Skin of body (tissue), 2 donors: ENCODE results near the gene NQO2. TPM values are rescaled to one million over a fixed set of nuclear protein-coding genes. Genes with fewer than 3 reads are reported as not detected.
"Not testable (repeated sequence)": the region's sequence is repeated elsewhere in the genome, so short reads cannot be mapped to it uniquely, and the experiment has no call there.

Experiments used
- DNase-seq: peaks from one replicate; lab custom pipeline; 2025; lab: John Stamatoyannopoulos, UW
- total RNA-seq: library from RNA; depleted of rRNA; stranded (reverse); fragments of >200 nt; gene quantifications from one replicate; pipeline ENCODE4 v1.2.3, GENCODE V29; 2014

NQO2 gene
- total RNA-seq, 1 donor from 2014 or later, result 8.7 TPM

DNA sequence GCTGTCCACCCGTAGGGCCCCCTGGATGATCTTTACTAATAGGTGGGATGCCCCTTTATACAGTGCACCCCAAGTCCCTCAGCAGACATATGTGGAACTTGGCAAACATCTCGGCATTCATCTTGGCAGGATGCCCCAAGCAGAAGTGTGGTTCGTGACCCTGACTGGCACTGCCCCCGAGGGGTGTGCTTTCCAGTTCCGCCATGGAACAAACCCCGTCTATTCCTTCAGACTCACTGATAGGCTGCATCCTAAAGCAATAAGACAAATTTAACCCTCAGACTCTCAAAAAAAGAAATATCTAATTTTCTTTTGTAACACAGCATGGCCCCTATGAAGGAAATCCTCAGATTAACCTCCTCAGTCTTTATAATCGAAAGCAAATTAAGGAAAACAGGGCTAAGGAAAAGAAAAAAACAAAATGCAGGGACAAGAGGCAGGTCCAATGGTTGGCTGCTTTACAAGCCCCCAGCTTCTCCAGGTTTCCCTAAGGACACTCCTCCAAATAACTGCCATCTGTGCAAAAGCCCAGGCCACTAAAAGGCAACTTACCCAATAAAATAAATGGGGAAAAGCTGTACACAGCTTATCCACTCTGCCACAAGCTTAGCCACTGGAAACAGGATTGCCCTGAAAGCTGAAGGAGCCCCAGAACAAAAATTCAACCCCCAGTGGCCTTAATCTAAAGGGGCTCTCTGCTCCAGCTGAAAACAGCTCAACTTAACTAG lies 38.1 kb downstream of the NQO2 start:
- no peak for DNase-seq

DNA sequence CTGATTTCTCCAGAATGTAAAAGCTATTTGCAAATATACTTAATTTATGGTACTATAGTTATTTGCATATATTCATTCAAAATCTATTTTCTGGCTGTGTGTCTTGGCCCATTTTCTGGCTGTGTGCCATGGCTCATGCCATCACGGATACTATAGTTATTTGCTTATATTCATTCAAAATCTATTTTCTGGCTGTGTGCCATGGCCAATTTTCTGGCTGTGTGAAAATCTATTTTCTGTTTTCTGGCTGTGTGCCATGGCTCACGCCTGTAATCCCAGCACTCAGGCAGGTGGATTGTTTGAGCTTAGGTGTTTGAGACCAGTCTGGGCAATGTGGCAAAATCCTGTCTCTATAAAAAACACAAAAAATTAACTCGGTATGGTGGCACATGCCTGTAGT lies 39.7 kb downstream of the NQO2 start:
- DNase-seq, result no peak

GRCh38 chr6:3041147-3041546 lies 41.5 kb downstream of the NQO2 start:
- no peak for DNase-seq

DNA sequence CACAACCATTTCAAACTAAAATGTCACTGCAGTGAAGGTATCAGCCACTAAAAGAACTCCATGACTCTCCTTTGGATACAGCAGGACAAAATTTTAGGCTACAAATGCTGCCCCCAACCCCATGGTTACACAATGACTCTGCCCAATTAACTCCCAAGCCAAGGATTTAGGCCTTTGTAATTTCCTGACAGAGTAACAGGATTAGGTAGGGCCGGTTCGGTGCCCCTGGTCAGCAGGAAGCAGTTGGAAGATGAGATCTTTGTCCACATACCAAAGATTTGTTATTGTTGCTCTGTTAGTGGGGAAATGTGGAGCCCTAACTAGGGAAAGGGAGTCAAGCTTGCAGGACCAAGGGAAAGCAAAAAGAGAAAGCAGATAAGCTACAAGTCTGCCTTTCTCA lies 41.9 kb downstream of the NQO2 start:
- DNase-seq, result no peak

DNA sequence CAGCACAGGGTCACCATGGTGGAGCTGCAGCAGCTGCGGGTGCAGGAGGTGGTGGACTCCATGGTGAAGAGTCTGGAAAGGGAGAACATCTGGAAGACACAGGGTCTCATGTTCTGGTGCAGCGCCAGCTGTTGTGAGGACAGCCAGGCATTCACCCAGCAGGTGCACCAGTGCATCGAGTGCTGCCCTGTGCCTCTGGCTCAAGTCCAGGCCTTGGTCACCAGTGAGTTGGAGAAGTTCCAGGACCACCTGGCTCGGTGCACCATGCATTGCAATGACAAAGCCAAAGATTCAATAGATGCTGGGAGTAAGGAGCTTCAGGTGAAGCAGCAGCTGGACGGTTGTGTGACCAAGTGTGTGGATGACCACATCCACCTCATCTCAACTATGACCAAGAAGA lies 45.7 kb downstream of the NQO2 start:
- DNase-seq, result no peak

DNA sequence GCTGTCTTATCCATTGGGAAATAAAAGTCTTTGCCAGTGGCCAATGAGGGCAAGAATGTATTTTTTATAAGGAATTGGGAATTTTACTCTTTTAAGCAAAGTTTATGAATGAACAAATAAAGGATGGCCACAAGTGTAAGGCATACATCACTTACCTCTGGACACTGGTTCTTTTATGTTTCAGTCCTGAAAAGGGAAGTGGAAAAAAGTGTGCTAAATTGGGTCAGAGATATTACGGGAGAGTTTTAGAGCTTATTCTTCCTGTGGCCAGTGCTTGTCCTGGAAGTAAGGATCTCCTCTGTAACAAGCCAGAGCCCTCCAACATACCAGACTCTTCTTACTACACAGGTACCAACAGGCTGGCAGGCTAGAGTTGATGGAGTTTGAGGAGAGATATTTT lies 46.1 kb downstream of the NQO2 start:
- no peak for DNase-seq

DNA sequence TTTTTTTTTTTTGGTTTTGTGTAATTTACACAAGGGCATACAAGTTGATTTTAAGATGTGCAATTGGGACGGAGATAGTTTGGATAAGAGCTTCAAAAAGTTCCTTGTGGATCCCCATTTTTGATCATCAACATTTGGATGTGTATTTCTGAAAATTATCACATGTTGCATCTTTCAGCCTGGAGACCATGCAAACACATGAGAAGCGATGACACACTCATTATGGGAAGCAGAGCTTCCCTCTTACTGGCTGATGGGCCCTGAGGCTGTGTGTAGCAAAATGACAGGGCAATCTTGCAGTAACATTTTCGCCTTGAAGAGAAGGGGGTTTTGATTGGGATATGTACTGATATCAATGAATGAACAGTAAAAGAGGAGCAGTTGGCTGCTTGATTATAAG lies 46.6 kb downstream of the NQO2 start:
- DNase-seq, result no peak

DNA sequence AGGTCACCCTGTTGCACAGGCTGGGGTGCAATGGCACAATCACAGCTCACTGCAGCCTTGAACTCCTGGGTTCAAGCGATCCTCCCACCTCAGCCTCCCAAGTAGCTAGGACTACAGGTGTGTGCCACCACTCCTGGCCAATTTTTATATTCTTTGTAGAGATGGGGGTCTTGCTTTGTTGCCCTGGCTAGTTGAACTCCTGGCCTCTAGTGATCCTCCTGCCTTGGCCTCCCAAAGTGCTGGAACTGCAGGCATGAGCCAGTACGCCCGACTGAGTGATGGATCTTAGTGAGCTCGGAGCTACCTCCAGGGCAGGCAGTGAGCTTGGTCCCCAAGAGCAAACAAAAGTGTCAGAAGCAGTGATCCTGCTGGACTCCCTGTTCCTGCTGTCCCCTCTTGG lies 48.3 kb downstream of the NQO2 start:
- not testable (repeated sequence) for DNase-seq

DNA sequence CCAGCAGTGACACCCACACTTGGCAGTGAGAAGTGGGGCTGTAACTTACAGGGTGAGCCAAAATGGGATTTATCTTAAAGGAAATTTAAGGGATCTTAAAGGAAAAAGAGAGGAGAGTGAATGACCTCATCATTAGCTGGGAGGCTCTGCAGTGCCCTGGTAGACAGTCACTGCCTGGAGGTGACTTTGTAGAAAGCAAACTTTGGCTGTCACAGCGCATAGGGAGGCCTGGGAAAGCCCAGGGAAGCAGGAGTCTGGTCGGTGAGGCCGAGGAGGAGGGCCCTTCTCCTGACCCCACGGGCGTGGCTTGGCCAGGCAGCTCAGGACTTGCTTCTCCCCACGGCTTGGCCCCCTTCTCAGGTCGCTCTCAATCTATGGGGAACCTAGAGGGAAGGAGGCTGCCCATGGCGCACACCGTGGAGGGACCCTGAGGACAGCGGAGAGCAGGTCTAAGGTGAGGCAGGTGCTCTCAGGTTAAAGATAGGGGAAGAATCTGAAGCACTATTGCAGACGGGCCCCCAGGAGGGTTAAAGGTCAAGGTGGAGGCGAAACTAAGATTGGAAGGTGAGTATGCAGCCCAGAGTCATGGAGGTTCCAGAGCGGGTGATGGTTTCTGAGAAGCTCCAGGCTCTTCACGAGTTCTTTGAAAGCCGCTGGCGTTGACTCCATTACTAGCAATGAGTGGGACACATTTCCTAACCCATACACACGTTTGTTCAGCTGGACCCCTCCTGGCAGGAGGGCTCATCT lies 53.0 kb downstream of the NQO2 start:
- no peak for DNase-seq

- DNase-seq, result no peak
Measured at GRCh38 chr6:3053231-3053508, 53.5 kb downstream of the NQO2 start.

DNA sequence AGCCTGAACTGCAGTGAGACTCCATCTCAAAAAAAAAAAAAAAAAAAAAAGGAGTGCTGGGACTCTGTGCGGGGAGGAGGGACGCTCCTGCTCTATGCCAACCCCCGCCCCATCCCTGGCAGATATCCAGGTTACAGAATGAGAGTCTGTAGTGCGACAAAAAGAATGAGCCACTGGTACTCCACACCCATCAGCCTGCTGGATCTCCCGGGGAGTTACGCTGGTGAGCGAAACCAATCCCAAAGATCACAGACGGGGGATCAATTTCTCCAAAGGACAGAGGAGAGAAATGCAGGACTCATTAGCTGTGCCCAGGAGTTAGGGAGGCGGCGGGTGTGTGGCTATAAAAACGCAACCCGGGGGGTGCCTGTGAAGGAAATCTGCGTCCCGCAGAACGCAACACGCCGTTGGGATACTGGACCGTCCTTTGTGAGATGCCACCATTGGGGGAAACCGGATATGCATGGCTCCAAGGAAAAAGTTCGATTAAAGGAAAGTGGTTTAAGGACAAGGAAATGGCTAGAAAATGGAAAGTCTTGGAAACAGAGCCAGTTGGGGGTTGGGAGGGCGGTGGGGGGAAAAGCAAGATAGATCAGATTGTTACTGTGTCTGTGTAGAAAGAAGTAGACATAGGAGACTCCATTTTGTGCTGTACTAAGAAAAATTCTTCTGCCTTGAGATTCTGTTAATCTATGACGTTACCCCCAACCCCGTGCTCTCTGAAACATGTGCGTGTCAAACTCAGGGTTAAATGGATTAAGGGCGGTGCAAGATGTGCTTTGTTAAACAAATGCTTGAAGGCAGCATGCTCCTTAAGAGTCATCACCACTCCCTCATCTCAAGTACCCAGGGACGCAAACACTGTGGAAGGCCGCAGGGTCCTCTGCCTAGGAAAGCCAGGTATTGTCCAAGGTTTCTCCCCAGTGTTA lies 54.8 kb downstream of the NQO2 start:
- peak; percentile 65 for DNase-seq

GRCh38 chr6:3055158-3055499 lies 55.4 kb downstream of the NQO2 start:
- not testable (repeated sequence) for DNase-seq

DNA sequence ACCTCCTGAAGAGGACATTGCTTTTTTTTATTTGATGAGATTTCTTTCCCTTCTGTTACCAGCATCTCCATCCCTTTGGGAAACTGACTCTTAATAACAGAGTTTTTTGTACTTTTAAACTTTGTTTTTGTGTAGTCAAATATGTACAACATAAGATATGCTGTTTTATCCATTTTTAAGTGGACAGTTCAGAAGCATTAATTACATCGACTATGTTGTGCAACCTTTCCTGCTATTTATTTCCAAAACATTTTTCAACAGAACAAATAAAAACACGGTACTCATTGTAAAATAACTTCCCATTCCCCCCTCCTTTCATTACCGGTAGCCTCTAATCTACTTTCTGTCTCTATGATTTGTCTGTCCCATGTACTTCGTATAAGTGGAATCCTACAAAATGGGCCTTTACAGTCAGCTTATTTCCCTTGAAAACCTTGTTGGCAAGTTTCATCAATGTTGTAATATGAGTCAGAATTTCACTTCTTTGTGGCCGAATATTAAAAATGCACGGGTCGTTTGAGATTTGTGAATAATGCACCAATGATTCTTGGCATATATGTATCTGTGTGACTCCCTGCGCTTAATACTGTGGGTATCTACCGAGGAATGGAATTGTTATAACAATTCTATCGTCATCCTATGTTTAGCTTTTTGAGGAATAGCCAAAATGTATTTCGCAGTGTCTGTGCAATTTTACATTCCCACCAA lies 57.5 kb downstream of the NQO2 start:
- no peak for DNase-seq

- DNase-seq, result no peak
Measured at GRCh38 chr6:3058957-3059356, 59.3 kb downstream of the NQO2 start.

- DNase-seq, result not testable (repeated sequence)
Measured at GRCh38 chr6:3060092-3060491, 60.4 kb downstream of the NQO2 start.

DNA sequence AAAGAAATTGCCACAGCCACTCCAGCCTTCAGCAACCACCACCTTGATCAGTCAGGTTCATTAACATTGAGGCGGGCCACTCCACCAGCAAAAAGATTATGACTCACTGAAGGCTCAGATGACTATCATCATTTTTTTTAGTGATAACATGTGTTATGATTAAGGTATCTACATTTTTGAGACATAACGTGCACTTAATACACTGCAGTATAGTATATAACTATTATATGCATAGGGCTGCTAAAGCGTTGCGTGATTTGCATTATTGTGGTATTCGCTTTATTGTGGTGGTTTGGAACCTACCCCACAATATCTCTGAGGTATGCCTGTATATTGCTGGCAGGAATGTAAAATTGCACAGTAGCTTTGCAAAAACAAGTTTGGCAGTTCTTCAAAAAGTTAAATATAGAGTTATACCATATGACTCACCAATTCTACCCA lies 61.8 kb downstream of the NQO2 start:
- DNase-seq, result no peak

- not testable (repeated sequence) for DNase-seq
Measured at GRCh38 chr6:3063340-3063732, 63.6 kb downstream of the NQO2 start.

DNA sequence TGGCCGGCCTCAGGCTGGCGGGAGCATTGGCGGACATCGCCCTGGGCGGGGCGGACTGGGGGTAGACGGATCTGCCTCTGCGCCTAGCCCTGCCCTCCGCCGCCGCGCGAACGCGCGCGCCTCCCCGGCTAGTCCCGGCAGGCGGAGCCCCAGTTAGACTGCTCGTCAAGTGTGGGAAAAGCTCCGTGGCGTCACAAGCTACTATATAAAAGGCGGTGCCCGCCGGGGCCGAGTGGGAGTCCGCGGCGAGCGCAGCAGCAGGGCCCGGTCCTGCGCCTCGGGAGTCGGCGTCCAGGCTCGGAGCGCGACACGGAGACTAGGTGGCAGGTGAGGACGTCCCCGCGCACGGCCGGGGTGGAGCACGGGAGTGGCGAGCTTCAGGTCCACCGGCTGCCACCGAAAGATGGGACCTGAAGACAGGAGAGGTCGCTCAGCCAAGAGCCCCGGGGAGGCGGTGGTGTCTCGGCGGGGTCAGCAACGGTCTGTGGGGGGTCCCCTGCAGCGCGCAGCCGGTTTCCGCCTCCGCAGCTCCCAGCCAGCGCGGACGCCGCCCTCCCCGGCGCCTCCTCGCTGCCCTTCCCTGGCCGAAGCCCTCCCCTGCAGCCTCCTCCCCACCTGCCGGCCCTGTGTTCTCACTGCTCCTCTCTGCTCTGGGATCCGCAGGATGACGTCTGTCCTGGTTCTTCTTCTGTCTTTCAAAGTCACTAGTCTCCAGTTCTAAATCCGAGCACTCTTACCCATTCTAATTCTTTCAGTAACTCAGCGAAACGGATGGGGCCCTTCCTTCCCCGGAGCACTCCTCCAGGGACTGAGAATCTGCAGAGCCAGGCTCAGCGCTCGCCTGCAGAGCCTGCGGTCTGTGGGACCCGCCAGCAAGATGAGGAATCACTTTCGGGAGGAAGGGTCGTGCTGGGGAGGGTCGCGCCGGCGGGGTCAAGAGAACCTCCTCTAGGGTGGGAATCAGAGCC lies 64.3 kb downstream of the NQO2 start:
- DNase-seq, result peak; percentile 89

GRCh38 chr6:3068329-3069214 lies 68.9 kb downstream of the NQO2 start, which contains the start of gene RIPK1:
TSS of gene RIPK1 (plus strand) at chr6:3068494. CDS start at chr6:3076824, 8,330 bp downstream.
- DNase-seq, result peak; percentile 84
